Stimulated activated CD8-positive, alpha-beta memory T cell treated with anti-CD3 and anti-CD28 coated beads, Interleukin-7, amount 100 ng/mL, for 48 hours (primary cell): ENCODE results near the gene SLC12A7.

ENCODE experiments used
- DNase-seq, 2 donors: peaks; one replicate each; pipeline ENCODE4 v3.0.0-alpha.2; 2020; ENCODE audit warnings: low read depth in 1 of 2; ENCODE audit errors: extremely low read depth in 1 of 2

Gene SLC12A7

GRCh38 chr5:1141834-1142233 is 30.0 kb upstream of the SLC12A7 start:
- DNase-seq, result no peak

GRCh38 chr5:1140818-1141189 is 28.9 kb upstream of the SLC12A7 start:
- DNase-seq, result no peak

- peak; percentile 36 to 45 for DNase-seq
Measured at GRCh38 chr5:1140171-1140817, 28.4 kb upstream of the SLC12A7 start.

- DNase-seq, result no peak
Measured at GRCh38 chr5:1139331-1140170, 27.7 kb upstream of the SLC12A7 start.

- no peak for DNase-seq
Measured at GRCh38 chr5:1138445-1139245, 26.8 kb upstream of the SLC12A7 start.

GRCh38 chr5:1137567-1138444 is 25.9 kb upstream of the SLC12A7 start:
- no peak for DNase-seq

GRCh38 chr5:1136814-1137213 is 25.0 kb upstream of the SLC12A7 start:
- DNase-seq, result no peak

GRCh38 chr5:1135696-1136525 is 24.0 kb upstream of the SLC12A7 start:
- DNase-seq, result no peak

- DNase-seq, result no peak
Measured at GRCh38 chr5:1134478-1134877, 22.6 kb upstream of the SLC12A7 start.

GRCh38 chr5:1133510-1134201 is 21.8 kb upstream of the SLC12A7 start:
- no peak for DNase-seq

- DNase-seq, result no peak
Measured at GRCh38 chr5:1133108-1133507, 21.2 kb upstream of the SLC12A7 start.

GRCh38 chr5:1132570-1132969 is 20.7 kb upstream of the SLC12A7 start:
- DNase-seq, result no peak

GRCh38 chr5:1131726-1132125 is 19.9 kb upstream of the SLC12A7 start:
- no peak for DNase-seq

GRCh38 chr5:1131191-1131621 is 19.3 kb upstream of the SLC12A7 start:
- no peak for DNase-seq

- DNase-seq, result no peak
Measured at GRCh38 chr5:1130218-1130946, 18.5 kb upstream of the SLC12A7 start.

- no peak for DNase-seq
Measured at GRCh38 chr5:1129711-1130055, 17.8 kb upstream of the SLC12A7 start.

GRCh38 chr5:1128977-1129710 is 17.3 kb upstream of the SLC12A7 start:
- no peak for DNase-seq
